HL-60 (cell line): ENCODE results near the gene TPM3.

Experiments used
- DNase-seq, 2 experiments: peaks; one replicate each; pipeline ENCODE4 v3.0.0-alpha.2; 2010 to 2020; ENCODE audit warnings: low read depth in 1 of 2, low spot score in 1 of 2
- H3K27ac ChIP-seq: fragments of 250-450 bp; sonication (Bioruptor Pico); replicated peaks from 2 replicates; pipeline ENCODE4 v1.5.1; 2020; ENCODE audit warnings: mild to moderate bottlenecking, moderate library complexity
- H3K27me3 ChIP-seq: fragments of 250-450 bp; sonication (Bioruptor Pico); 2 replicates; pipeline ENCODE4 v1.5.1; 2021; ENCODE audit warnings: mild to moderate bottlenecking, moderate library complexity; ENCODE audit not compliant: insufficient read depth, poor library complexity, severe bottlenecking
- H3K4me3 ChIP-seq: replicated peaks from 2 replicates; pipeline ENCODE4 v1.5.1; 2011; ENCODE audit warnings: mild to moderate bottlenecking, control low read depth, low read length; ENCODE audit not compliant: insufficient read depth
- GABPA ChIP-seq: IDR thresholded peaks from 2 replicates; pipeline ENCODE4 v1.6.1; 2012; ENCODE audit warnings: low read depth
- POLR2AphosphoS5 ChIP-seq: IDR thresholded peaks from 2 replicates; pipeline ENCODE4 v1.6.1; 2012; ENCODE audit warnings: low read depth
- REST ChIP-seq: IDR thresholded peaks from 2 replicates; pipeline ENCODE4 v1.6.1; 2012; ENCODE audit warnings: low read depth; ENCODE audit not compliant: insufficient replicate concordance
- SPI1 ChIP-seq: IDR thresholded peaks from 2 replicates; pipeline ENCODE4 v1.6.1; 2012; ENCODE audit warnings: low read depth, mild to moderate bottlenecking, borderline replicate concordance
- TF ChIP-seq, protein P1 (sequence below): IDR thresholded peaks from one replicate; pipeline ENCODE4 v1.5.1; 2011; ENCODE audit warnings: low read length, control low read depth, inconsistent platforms; ENCODE audit not compliant: insufficient read depth

TPM3 gene

DNA sequence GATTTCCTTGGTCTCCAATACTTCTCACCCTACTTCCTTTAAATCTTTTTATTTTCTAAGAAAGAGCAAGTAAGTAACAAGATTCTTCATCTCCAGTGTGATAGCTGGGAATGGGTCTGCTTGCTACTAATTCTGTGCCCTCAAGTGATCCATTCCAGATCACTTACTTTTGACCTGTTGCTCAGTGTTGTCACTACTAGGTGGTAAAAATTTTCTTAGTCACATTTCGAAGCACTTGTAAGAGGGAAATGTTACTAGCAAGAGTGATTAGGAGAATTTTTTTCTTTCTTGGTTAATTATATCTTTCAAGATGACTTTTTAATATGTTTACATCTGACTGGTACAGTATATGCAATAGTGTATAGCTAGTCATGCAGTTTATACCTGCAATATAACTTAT lies 31.0 kb upstream of the TPM3 start:
- TF ChIP-seq GABPA: no peak
- TF ChIP-seq, protein P1, sequence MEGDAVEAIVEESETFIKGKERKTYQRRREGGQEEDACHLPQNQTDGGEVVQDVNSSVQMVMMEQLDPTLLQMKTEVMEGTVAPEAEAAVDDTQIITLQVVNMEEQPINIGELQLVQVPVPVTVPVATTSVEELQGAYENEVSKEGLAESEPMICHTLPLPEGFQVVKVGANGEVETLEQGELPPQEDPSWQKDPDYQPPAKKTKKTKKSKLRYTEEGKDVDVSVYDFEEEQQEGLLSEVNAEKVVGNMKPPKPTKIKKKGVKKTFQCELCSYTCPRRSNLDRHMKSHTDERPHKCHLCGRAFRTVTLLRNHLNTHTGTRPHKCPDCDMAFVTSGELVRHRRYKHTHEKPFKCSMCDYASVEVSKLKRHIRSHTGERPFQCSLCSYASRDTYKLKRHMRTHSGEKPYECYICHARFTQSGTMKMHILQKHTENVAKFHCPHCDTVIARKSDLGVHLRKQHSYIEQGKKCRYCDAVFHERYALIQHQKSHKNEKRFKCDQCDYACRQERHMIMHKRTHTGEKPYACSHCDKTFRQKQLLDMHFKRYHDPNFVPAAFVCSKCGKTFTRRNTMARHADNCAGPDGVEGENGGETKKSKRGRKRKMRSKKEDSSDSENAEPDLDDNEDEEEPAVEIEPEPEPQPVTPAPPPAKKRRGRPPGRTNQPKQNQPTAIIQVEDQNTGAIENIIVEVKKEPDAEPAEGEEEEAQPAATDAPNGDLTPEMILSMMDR: no peak
- no peak for TF ChIP-seq REST
- TF ChIP-seq SPI1: no peak
- no peak for TF ChIP-seq POLR2AphosphoS5
- H3K27me3 ChIP-seq: no peaks in the 10 kb centered on the region
- no peak for DNase-seq
- H3K4me3 ChIP-seq: no peak overlapping the region
- H3K27ac ChIP-seq: no peak overlapping the region

- TF ChIP-seq REST (no peak), POLR2AphosphoS5 (no peak), GABPA (no peak), SPI1 (no peak)
- TF ChIP-seq, protein P1: no peak
- no peak for DNase-seq
- H3K27me3 ChIP-seq: no peaks in the 10 kb centered on the region
- H3K27ac ChIP-seq: no peak overlapping the region; the same call in 1 of the 2 replicates
- peak overlapping the region; percentile 7; the same call in 1 of the 2 replicates for H3K4me3 ChIP-seq
Measured at GRCh38 chr1:154222518-154222917, 30.6 kb upstream of the TPM3 start.

- TF ChIP-seq POLR2AphosphoS5: peak; percentile 49; the same call in 1 of the 2 replicates
- no peak for TF ChIP-seq SPI1
- peak overlapping the region; percentile 88 for H3K4me3 ChIP-seq
- DNase-seq: peak; percentile 47 to 55
- peak overlapping the region; percentile 96 for H3K27ac ChIP-seq
- H3K27me3 ChIP-seq: no peaks in the 10 kb centered on the region
Measured at GRCh38 chr1:154221278-154222001, 29.5 kb upstream of the TPM3 start.

DNA sequence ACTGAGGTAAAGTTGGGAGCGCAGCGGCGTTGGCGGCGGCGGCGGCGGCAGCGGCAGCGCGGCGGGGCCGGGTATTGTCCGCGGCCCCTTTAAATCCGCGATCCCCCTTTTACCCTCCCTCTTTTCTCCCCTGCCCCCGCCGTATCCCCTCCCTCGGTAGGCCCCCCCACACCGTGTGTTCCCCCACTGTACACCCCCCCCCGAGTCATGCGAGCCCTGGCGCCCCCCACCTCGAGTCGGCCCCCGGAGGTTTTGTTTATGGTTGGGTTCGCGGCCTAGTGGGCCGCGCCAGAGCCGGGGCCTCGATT lies 29.0 kb upstream of the TPM3 start:
- H3K27ac ChIP-seq: peak overlapping the region; percentile 96
- no peak for DNase-seq
- H3K4me3 ChIP-seq: peak overlapping the region; percentile 88
- no peaks in the 10 kb centered on the region for H3K27me3 ChIP-seq
- TF ChIP-seq GABPA: no peak
- TF ChIP-seq, protein P1: no peak
- no peak for TF ChIP-seq SPI1
- peak; percentile 13 for TF ChIP-seq REST
- TF ChIP-seq POLR2AphosphoS5: 0 out of 2 replicates have a peak, but pooled peaks have one; percentile 66
